Measurements from ENCODE around the gene ZNF580.

ZNF580 gene

DNA sequence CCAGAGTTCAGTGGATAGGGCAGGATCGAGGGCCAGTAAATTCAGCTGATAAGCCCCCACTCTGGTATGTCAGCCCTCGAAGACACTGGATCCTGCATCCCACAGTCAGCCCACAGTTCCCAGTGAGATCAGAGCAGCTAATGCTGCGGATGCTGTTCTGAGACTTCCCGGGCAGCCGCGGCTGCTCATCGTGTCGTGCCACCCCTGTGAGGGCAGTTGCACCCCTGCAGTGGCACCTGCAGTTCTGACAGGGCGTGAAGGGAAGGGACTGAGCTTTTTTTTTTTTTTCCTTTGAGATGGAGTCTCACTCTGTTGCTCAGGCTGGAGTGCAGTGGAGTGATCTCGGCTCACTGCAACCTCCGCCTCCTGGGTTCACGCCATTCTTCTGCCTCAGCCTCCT is 26.7 kb downstream of the ZNF580 start:
- Histone ChIP-seq H3K4me1 (peaks cover 25% of the 10 kb centered on the region), H3K9ac (no peak overlapping the region), H4K20me1 (peaks cover 100% of the 10 kb centered on the region), H3K9me3 (no peaks in the 10 kb centered on the region), H3K27ac (no peak overlapping the region), H3K27me3 (no peaks in the 10 kb centered on the region), H3K36me3 (peaks cover 97% of the 10 kb centered on the region), H3K4me2 (no peak overlapping the region), H3K4me3 (no peak overlapping the region)
- no peak for TF ChIP-seq Cebpa-rat (IDR thresholded peaks at IDR 0.05)

DNA sequence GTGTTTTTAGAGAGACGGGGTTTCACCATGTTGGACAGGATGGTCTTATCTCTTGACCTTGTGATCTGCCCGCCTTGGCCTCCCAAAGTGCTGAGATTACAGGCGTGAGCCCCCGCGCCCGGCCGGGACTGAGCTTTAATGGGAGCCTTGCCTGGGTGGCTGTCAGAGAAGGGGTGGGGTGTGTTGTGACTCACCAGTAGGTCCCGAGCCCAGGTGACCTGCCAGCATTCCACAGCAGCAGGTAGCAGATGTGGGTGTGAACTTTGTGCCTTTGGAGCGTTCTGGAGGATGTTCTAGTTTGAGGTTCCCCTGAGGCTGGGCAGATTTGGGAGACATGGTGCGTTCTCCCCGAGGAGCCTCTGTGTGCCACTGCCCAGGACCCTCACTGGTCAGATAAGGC is 27.2 kb downstream of the ZNF580 start:
- peaks cover 100% of the 10 kb centered on the region for H4K20me1 ChIP-seq
- no peak overlapping the region for H3K4me2 ChIP-seq
- no peak for TF ChIP-seq Cebpa-rat (IDR thresholded peaks at IDR 0.05)
- H3K9me3 ChIP-seq = no peaks in the 10 kb centered on the region
- H3K36me3 ChIP-seq = peaks cover 97% of the 10 kb centered on the region
- H3K27me3 ChIP-seq = no peaks in the 10 kb centered on the region
- H3K27ac ChIP-seq = no peak overlapping the region
- H3K9ac ChIP-seq = no peak overlapping the region
- H3K4me1 ChIP-seq = peaks cover 29% of the 10 kb centered on the region
- no peak overlapping the region for H3K4me3 ChIP-seq

DNA sequence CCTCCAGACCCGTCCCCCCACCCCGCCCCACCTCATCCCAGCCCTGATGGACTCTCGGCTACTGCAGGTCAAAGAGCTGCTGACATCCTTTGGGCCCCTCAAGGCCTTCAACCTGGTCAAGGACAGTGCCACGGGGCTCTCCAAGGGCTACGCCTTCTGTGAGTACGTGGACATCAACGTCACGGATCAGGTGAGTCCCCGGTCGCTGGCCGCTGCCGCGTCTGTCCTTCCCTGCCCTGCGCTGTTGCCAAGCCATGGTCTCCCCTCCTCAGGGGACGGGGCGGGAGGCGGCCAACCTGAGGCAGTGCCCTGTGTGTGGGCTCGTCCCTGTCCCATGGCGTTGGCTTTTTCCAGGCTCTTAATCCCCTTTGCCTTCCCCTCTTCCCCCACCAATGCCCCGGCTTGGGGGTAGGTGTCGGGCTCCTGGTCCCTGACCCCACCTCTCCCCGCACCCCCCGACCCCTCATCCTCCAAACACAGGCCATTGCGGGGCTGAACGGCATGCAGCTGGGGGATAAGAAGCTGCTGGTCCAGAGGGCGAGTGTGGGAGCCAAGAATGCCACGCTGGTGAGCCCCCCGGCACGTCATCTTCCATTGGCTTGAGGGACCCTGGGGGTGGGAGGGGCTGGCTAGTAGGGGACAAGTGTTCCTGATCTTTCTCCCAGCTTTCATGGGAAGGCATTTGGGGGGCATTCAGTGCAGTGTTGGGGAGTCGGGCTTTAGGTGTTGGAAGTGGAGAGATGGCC is 28.0 kb downstream of the ZNF580 start:
- H4K20me1 ChIP-seq = peaks cover 100% of the 10 kb centered on the region
- H3K27me3 ChIP-seq = no peaks in the 10 kb centered on the region
- H3K4me3 ChIP-seq = no peak overlapping the region
- H3K36me3 ChIP-seq = peaks cover 97% of the 10 kb centered on the region
- H3K9me3 ChIP-seq = no peaks in the 10 kb centered on the region
- no peak overlapping the region for H3K9ac ChIP-seq
- H3K27ac ChIP-seq = no peak overlapping the region
- no peak for TF ChIP-seq Cebpa-rat (IDR thresholded peaks at IDR 0.05)
- H3K4me1 ChIP-seq = peaks cover 31% of the 10 kb centered on the region
- H3K4me2 ChIP-seq = no peak overlapping the region

GRCh38 chr19:55669418-55670279 is 28.8 kb downstream of the ZNF580 start:
- H3K4me3 ChIP-seq = no peak overlapping the region
- H3K27me3 ChIP-seq = no peaks in the 10 kb centered on the region
- no peak overlapping the region for H3K4me2 ChIP-seq
- peaks cover 98% of the 10 kb centered on the region for H4K20me1 ChIP-seq
- peaks cover 36% of the 10 kb centered on the region for H3K4me1 ChIP-seq
- no peak overlapping the region for H3K9ac ChIP-seq
- H3K36me3 ChIP-seq = peaks cover 88% of the 10 kb centered on the region
- no peak for TF ChIP-seq Cebpa-rat (IDR thresholded peaks at IDR 0.05)
- no peaks in the 10 kb centered on the region for H3K9me3 ChIP-seq
- H3K27ac ChIP-seq = no peak overlapping the region

- H3K4me2 ChIP-seq = no peak overlapping the region; the same call in 1 of the 2 replicates
- no peaks in the 10 kb centered on the region for H3K9me3 ChIP-seq
- TF ChIP-seq Cebpa-rat (IDR thresholded peaks at IDR 0.05) = no peak
- H3K36me3 ChIP-seq = peaks cover 80% of the 10 kb centered on the region
- no peaks in the 10 kb centered on the region for H3K27me3 ChIP-seq
- peaks cover 94% of the 10 kb centered on the region for H4K20me1 ChIP-seq
- peaks cover 37% of the 10 kb centered on the region for H3K4me1 ChIP-seq
- H3K4me3 ChIP-seq = no peak overlapping the region
- no peak overlapping the region for H3K27ac ChIP-seq
- no peak overlapping the region for H3K9ac ChIP-seq
Measured at GRCh38 chr19:55670280-55671053, 29.7 kb downstream of the ZNF580 start.

DNA sequence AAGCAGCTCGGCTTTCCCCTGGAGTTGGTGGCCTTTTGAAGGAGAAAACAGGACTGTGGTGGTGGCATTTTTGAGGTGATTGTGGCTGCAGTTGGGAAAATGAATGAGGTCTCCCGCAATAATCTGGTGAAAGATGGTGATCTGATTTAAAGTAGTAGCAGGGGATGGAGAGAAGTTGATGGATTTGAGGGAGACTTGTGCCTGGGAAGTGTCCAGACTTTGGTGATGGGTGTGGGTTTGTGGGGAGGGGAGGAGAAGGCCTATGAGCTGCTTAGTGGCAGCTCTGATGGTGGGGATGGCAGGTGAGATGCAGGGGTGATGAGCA is 30.2 kb downstream of the ZNF580 start:
- Histone ChIP-seq H3K27ac (no peak overlapping the region), H3K9ac (no peak overlapping the region)

GRCh38 chr19:55672418-55672817 is 31.6 kb downstream of the ZNF580 start:
- Histone ChIP-seq H4K20me1 (peaks cover 94% of the 10 kb centered on the region), H3K9ac (no peak overlapping the region), H3K4me1 (peaks cover 55% of the 10 kb centered on the region), H3K4me3 (no peak overlapping the region), H3K36me3 (peaks cover 61% of the 10 kb centered on the region), H3K9me3 (no peaks in the 10 kb centered on the region), H3K4me2 (peak overlapping the region; percentile 43), H3K27me3 (no peaks in the 10 kb centered on the region), H3K27ac (no peak overlapping the region)
- TF ChIP-seq Cebpa-rat (IDR thresholded peaks at IDR 0.05) = no peak

More for the DNA sequence above, 30.2 kb downstream of the ZNF580 start:
- no peak overlapping the region for H3K4me3 ChIP-seq
- no peak for TF ChIP-seq Cebpa-rat (IDR thresholded peaks at IDR 0.05)
- H3K4me2 ChIP-seq = peak overlapping the region; percentile 3; the same call in 1 of the 2 replicates
- peaks cover 75% of the 10 kb centered on the region for H3K36me3 ChIP-seq
- H3K4me1 ChIP-seq = peaks cover 41% of the 10 kb centered on the region
- H3K27me3 ChIP-seq = no peaks in the 10 kb centered on the region
- H4K20me1 ChIP-seq = peaks cover 94% of the 10 kb centered on the region
- H3K9me3 ChIP-seq = no peaks in the 10 kb centered on the region

- Histone ChIP-seq H3K4me3 (no peak overlapping the region), H3K9ac (no peak overlapping the region), H4K20me1 (peaks cover 94% of the 10 kb centered on the region), H3K4me1 (peaks cover 65% of the 10 kb centered on the region), H3K9me3 (no peaks in the 10 kb centered on the region), H3K36me3 (peaks cover 52% of the 10 kb centered on the region), H3K27me3 (no peaks in the 10 kb centered on the region), H3K27ac (no peak overlapping the region), H3K4me2 (peak overlapping the region; percentile 17; the same call in 1 of the 2 replicates)
- TF ChIP-seq Cebpa-rat (IDR thresholded peaks at IDR 0.05) = no peak
Measured at GRCh38 chr19:55673465-55673864, 32.7 kb downstream of the ZNF580 start.

GRCh38 chr19:55673889-55674288 is 33.1 kb downstream of the ZNF580 start:
- H3K4me3 ChIP-seq = no peak overlapping the region
- no peak overlapping the region for H3K27ac ChIP-seq
- H3K36me3 ChIP-seq = peaks cover 52% of the 10 kb centered on the region
- H4K20me1 ChIP-seq = peaks cover 94% of the 10 kb centered on the region
- peaks cover 70% of the 10 kb centered on the region for H3K4me1 ChIP-seq
- TF ChIP-seq Cebpa-rat (IDR thresholded peaks at IDR 0.05) = no peak
- no peaks in the 10 kb centered on the region for H3K27me3 ChIP-seq
- no peaks in the 10 kb centered on the region for H3K9me3 ChIP-seq
- H3K9ac ChIP-seq = no peak overlapping the region
- H3K4me2 ChIP-seq = peak overlapping the region; percentile 17; the same call in 1 of the 2 replicates
